Activated T-helper 1 cell treated with anti-CD3 and anti-CD28 coated beads, Interleukin-2, amount 50 U/mL, for 16 hours (primary cell): ENCODE measurements around the gene SLC37A4.

Source experiments
- DNase-seq, 2 donors: peaks; one replicate each; pipeline ENCODE4 v3.0.0-alpha.2; 2020; ENCODE audit warnings: low read depth in 1 of 2, low spot score in 1 of 2

The SLC37A4 gene

DNA sequence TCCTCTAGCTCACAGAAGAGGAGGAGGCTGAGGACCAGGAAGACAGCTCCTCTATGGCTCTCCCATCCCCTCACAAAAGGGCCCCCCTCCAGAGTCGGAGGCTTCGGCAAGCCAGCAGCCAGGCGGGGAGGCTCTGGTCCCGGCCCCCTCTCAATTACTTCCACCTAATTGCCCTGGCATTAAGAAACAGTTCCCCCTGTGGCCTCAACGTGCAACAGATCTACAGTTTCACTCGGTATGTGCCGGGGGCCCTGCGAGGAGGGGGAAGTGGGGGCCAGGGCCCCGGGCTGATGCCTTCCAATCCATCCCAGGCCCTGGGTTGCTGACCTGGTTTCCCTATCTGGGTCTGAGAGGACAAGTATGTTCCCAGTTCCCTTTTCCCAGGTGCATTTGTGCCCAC lies 51.2 kb downstream of the SLC37A4 start:
- DNase-seq = no peak

DNA sequence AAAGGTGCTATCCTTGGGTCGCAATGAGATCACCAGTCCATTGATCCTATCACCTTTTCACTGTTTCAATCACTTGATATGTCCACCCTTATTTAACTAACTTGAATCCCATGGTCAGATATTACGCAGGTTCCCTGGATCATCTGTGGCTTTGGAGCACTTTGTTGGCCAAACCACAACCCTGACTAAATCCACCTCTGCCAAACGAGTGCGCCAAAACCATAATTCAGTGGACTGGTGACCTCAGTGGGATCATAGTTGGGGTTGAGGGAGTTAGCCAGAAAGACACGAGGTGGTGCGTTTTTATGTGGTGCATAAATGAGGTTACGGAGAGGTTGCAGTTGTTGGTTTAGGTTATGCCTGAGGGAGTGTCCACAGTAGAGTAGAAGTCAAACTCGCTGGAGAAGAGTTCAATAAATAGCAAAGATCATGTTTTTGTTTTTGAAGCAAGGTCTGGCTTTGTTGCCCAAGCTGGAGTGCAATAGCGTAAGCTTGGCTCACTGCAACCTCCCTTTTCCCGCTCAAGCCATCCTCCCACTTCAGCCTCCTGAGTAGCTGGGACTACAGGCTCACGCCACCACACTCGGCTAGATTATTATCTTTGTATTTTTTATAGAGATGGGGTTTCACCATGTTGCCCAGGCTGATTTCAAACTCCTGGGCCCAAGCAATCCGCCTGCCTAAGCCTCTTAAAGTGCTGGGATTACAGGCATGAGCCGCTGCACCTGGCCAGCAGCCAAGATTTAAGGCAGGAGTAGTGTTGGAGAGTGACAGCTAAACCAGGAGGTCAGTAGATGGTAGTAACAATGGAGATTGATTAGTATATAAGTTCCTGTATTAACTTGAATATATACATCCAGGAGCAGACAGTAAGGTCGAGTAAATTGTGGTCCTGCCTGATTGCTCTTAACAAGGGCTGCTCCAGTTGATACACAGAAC lies 54.6 kb downstream of the SLC37A4 start:
- DNase-seq = no peak
